Measurements from ENCODE around the gene SHISAL1.

Gene SHISAL1

GRCh38 chr22:44261164-44261860, 51.4 kb downstream of the SHISAL1 start:
- H3K4me3 ChIP-seq (ENCODE audit: low read length) = no peak overlapping the region
- no peaks in the 10 kb centered on the region for H3F3A ChIP-seq (ENCODE audit: insufficient read depth, low read length)
- no peaks in the 10 kb centered on the region for H3K36me3 ChIP-seq (replicated peaks; ENCODE audit: insufficient read depth, low read length)
- no peaks in the 10 kb centered on the region for H3K79me2 ChIP-seq (ENCODE audit: low read length)
- peaks cover 57% of the 10 kb centered on the region for H3K27me3 ChIP-seq (replicated peaks; ENCODE audit: insufficient read depth, low read length)
- H3K9me3 ChIP-seq (replicated peaks; ENCODE audit: insufficient read depth, low read length) = no peaks in the 10 kb centered on the region
- no peaks in the 10 kb centered on the region for H4K20me1 ChIP-seq (ENCODE audit: insufficient read depth, low read length)
- TF ChIP-seq CTCF (IDR thresholded peaks at IDR 0.05; ENCODE audit: low read length) = no peak
- TF ChIP-seq EZH2 (optimal IDR thresholded peaks at IDR 0.05; ENCODE audit: low read depth, low read length) = no peak
- no peak for TF ChIP-seq EZH2phosphoT487 (IDR thresholded peaks at IDR 0.05; ENCODE audit: low read length)
- H2AFZ ChIP-seq (ENCODE audit: low read length) = no peak overlapping the region
- H3K4me1 ChIP-seq (ENCODE audit: low read length) = no peaks in the 10 kb centered on the region
- no peak overlapping the region for H3K9ac ChIP-seq (ENCODE audit: low read length)
- H3K27ac ChIP-seq (ENCODE audit: low read length) = no peak overlapping the region
- DNase-seq = no peak
- H3K4me2 ChIP-seq (ENCODE audit: low read depth, low read length) = no peak overlapping the region
- no peaks in the 10 kb centered on the region for H3K9me2 ChIP-seq (replicated peaks; ENCODE audit: insufficient read depth, low read length)

- TF ChIP-seq EZH2phosphoT487 (IDR thresholded peaks at IDR 0.05; ENCODE audit: low read length) = no peak
- TF ChIP-seq CTCF (IDR thresholded peaks at IDR 0.05; ENCODE audit: low read length) = no peak
- no peak for TF ChIP-seq EZH2 (optimal IDR thresholded peaks at IDR 0.05; ENCODE audit: low read depth, low read length)
- no peak for DNase-seq
- no peak overlapping the region for H3K9ac ChIP-seq (ENCODE audit: low read length)
- no peak overlapping the region for H3K4me2 ChIP-seq (ENCODE audit: low read depth, low read length)
- no peaks in the 10 kb centered on the region for H3K36me3 ChIP-seq (replicated peaks; ENCODE audit: insufficient read depth, low read length)
- no peak overlapping the region for H3K27ac ChIP-seq (ENCODE audit: low read length)
- no peaks in the 10 kb centered on the region for H3K79me2 ChIP-seq (ENCODE audit: low read length)
- H3F3A ChIP-seq (ENCODE audit: insufficient read depth, low read length) = no peaks in the 10 kb centered on the region
- H4K20me1 ChIP-seq (ENCODE audit: insufficient read depth, low read length) = no peaks in the 10 kb centered on the region
- H2AFZ ChIP-seq (ENCODE audit: low read length) = no peak overlapping the region
- no peak overlapping the region for H3K4me3 ChIP-seq (ENCODE audit: low read length)
- H3K9me3 ChIP-seq (replicated peaks; ENCODE audit: insufficient read depth, low read length) = no peaks in the 10 kb centered on the region
- H3K27me3 ChIP-seq (replicated peaks; ENCODE audit: insufficient read depth, low read length) = peaks cover 50% of the 10 kb centered on the region
- H3K4me1 ChIP-seq (ENCODE audit: low read length) = no peaks in the 10 kb centered on the region
- H3K9me2 ChIP-seq (replicated peaks; ENCODE audit: insufficient read depth, low read length) = no peaks in the 10 kb centered on the region
Observed at GRCh38 chr22:44260216-44261035, 52.3 kb downstream of the SHISAL1 start.

GRCh38 chr22:44259366-44260215, 53.2 kb downstream of the SHISAL1 start:
- no peaks in the 10 kb centered on the region for H3K36me3 ChIP-seq (replicated peaks; ENCODE audit: insufficient read depth, low read length)
- no peaks in the 10 kb centered on the region for H4K20me1 ChIP-seq (ENCODE audit: insufficient read depth, low read length)
- no peaks in the 10 kb centered on the region for H3F3A ChIP-seq (ENCODE audit: insufficient read depth, low read length)
- TF ChIP-seq CTCF (IDR thresholded peaks at IDR 0.05; ENCODE audit: low read length) (no peak), EZH2phosphoT487 (IDR thresholded peaks at IDR 0.05; ENCODE audit: low read length) (no peak), EZH2 (optimal IDR thresholded peaks at IDR 0.05; ENCODE audit: low read depth, low read length) (no peak)
- H3K9ac ChIP-seq (ENCODE audit: low read length) = no peak overlapping the region
- peaks cover 55% of the 10 kb centered on the region for H3K27me3 ChIP-seq (replicated peaks; ENCODE audit: insufficient read depth, low read length)
- no peak overlapping the region for H3K4me3 ChIP-seq (ENCODE audit: low read length)
- no peak overlapping the region for H3K4me2 ChIP-seq (ENCODE audit: low read depth, low read length)
- no peak overlapping the region for H3K27ac ChIP-seq (ENCODE audit: low read length)
- H3K9me2 ChIP-seq (replicated peaks; ENCODE audit: insufficient read depth, low read length) = no peaks in the 10 kb centered on the region
- H3K79me2 ChIP-seq (ENCODE audit: low read length) = no peaks in the 10 kb centered on the region
- no peaks in the 10 kb centered on the region for H3K9me3 ChIP-seq (replicated peaks; ENCODE audit: insufficient read depth, low read length)
- no peak overlapping the region for H2AFZ ChIP-seq (ENCODE audit: low read length)
- no peak for DNase-seq
- H3K4me1 ChIP-seq (ENCODE audit: low read length) = no peaks in the 10 kb centered on the region
